GM12878 (cell line): ENCODE measurements around the gene TACC2. TPM values are rescaled to one million over a fixed set of nuclear protein-coding genes. Genes with fewer than 3 reads are reported as not detected.

Experiments
- ATAC-seq: fragments of 200-7000 bp; cut with Tn5 transposase; 3 replicates; pipeline ENCODE4 v1.9.1; 2020; ENCODE audit warnings: mild to moderate bottlenecking, moderate library complexity
- BruUV-seq: library from RNA; stranded (reverse); fragments of 400-500 nt; replicated peaks from 2 replicates; lab custom pipeline; 2021; lab: Mats Ljungman, UMichigan
- CTCF ChIA-PET: fragments of 300-600 bp; sonication (Branson Sonifier 250); formaldehyde crosslinking; extraction: SDS; loops from one replicate; lab custom pipeline; 2021; ENCODE audit warnings: inconsistent platforms; lab: Yijun Ruan, JAX
- POLR2A ChIA-PET: fragments of 350-600 bp; formaldehyde crosslinking; extraction: SDS; loops from one replicate; lab custom pipeline; 2021; ENCODE audit warnings: inconsistent platforms; lab: Charles Lee
- RAD21 ChIA-PET: fragments of 300-600 bp; sonication (Branson Sonifier 250); formaldehyde crosslinking; loops from one replicate; lab custom pipeline; 2023; ENCODE audit warnings: antibody characterized with exemption; ENCODE audit not compliant: unreplicated experiment; lab: Charles Lee
- SMC1A ChIA-PET: fragments of 300-600 bp; sonication (Branson Sonifier 250); formaldehyde crosslinking; loops from one replicate; lab custom pipeline; 2023; ENCODE audit not compliant: unreplicated experiment, uncharacterized antibody; lab: Charles Lee
- DNase-seq: peaks from one replicate; pipeline ENCODE4 v3.0.0-alpha.2; 2011; ENCODE audit warnings: low read depth, low spot score
- FAIRE-seq: peaks from 3 replicates; lab custom pipeline; 2011; peaks lifted over from hg19 to GRCh38; lab: Jason Lieb, UNC
- H2AFZ ChIP-seq: 2 replicates; pipeline ENCODE4 v1.6.0; 2011; ENCODE audit warnings: low read depth, low read length, control low read depth; ENCODE audit not compliant: control insufficient read depth
- H3K27ac ChIP-seq: 2 replicates; pipeline ENCODE4 v1.5.1; 2011; ENCODE audit warnings: control low read depth; ENCODE audit not compliant: control insufficient read depth, insufficient read depth
- H3K27me3 ChIP-seq, 2 experiments: replicated peaks in 1 of 2; 2 replicates each; pipeline versions ENCODE4 v1.6.0 to v1.6.1; 2011; ENCODE audit warnings: low read length in 1 of 2; ENCODE audit not compliant: control insufficient read depth in 2 of 2, insufficient read depth in 2 of 2
- H3K36me3 ChIP-seq, 2 experiments: 2 replicates each; pipeline ENCODE4 v1.5.1; 2011; ENCODE audit warnings: low read length in 1 of 2; ENCODE audit not compliant: control insufficient read depth in 2 of 2, insufficient read depth in 2 of 2
- H3K4me1 ChIP-seq: 2 replicates; pipeline ENCODE4 v1.6.1; 2011; ENCODE audit warnings: mild to moderate bottlenecking, low read length, moderate library complexity, mixed read lengths; ENCODE audit not compliant: control insufficient read depth, insufficient read depth
- H3K4me2 ChIP-seq: 2 replicates; pipeline ENCODE4 v1.6.0; 2011; ENCODE audit warnings: control low read depth; ENCODE audit not compliant: control insufficient read depth, insufficient read depth
- H3K4me3 ChIP-seq: fragments of 200-600 bp; sonication (generic); 2 replicates; pipeline ENCODE4 v1.5.1; 2016
- H3K79me2 ChIP-seq: 2 replicates; pipeline ENCODE4 v1.6.0; 2011; ENCODE audit warnings: low read length; ENCODE audit not compliant: control insufficient read depth, insufficient read depth
- H3K9ac ChIP-seq: 2 replicates; pipeline ENCODE4 v1.8.0; 2011; ENCODE audit warnings: low read length, control low read depth, mixed read lengths; ENCODE audit not compliant: control insufficient read depth, insufficient read depth
- H3K9me3 ChIP-seq: replicated peaks from 3 replicates; pipeline ENCODE4 v1.5.1; 2011; ENCODE audit warnings: mild to moderate bottlenecking, low read length; ENCODE audit not compliant: control insufficient read depth, insufficient read depth
- H4K20me1 ChIP-seq: 2 replicates; pipeline ENCODE4 v1.6.0; 2011; ENCODE audit not compliant: control insufficient read depth, insufficient read depth
- BCL11A ChIP-seq: IDR thresholded peaks from 2 replicates; pipeline ENCODE4 v1.6.1; 2011; ENCODE audit warnings: low read depth, low read length
- BCLAF1 ChIP-seq: fragments of 450-650 bp; IDR thresholded peaks from 2 replicates; pipeline ENCODE4 v1.6.1; 2017; ENCODE audit warnings: antibody characterized with exemption, mild to moderate bottlenecking, moderate library complexity
- CHD4 ChIP-seq: fragments of 200-600 bp; sonication (generic); IDR thresholded peaks from 2 replicates; pipeline ENCODE4 v1.6.1; 2016; ENCODE audit warnings: mild to moderate bottlenecking
- FOXM1 ChIP-seq: IDR thresholded peaks from 2 replicates; pipeline ENCODE4 v1.6.1; 2012; ENCODE audit warnings: low read depth, mild to moderate bottlenecking, inconsistent platforms, low read length, moderate library complexity
- GABPA ChIP-seq: IDR thresholded peaks from 2 replicates; pipeline ENCODE4 v1.6.1; 2014; ENCODE audit warnings: antibody characterized with exemption, low read depth, mild to moderate bottlenecking, inconsistent platforms
- IRF4 ChIP-seq: IDR thresholded peaks from 2 replicates; pipeline ENCODE4 v1.6.1; 2011; ENCODE audit warnings: low read depth, low read length
- NRF1 ChIP-seq: conservative IDR thresholded peaks from 2 replicates; pipeline ENCODE4 v1.6.1; 2011; ENCODE audit warnings: mild to moderate bottlenecking, low read depth, low read length, improper control_type of control experiment
- USF2 ChIP-seq: IDR thresholded peaks from 2 replicates; pipeline ENCODE4 v1.6.1; 2011; ENCODE audit warnings: low read depth, low read length, improper control_type of control experiment, borderline replicate concordance
- ZNF622 ChIP-seq: fragments of 450-650 bp; IDR thresholded peaks from 2 replicates; pipeline ENCODE4 v1.6.1; 2017; ENCODE audit warnings: mild to moderate bottlenecking, inconsistent platforms
- ZNF687 ChIP-seq: fragments of 450-650 bp; IDR thresholded peaks from 2 replicates; pipeline ENCODE4 v1.6.1; 2017; ENCODE audit warnings: mild to moderate bottlenecking, moderate library complexity
- ZSCAN29 ChIP-seq: fragments of 450-650 bp; IDR thresholded peaks from 2 replicates; pipeline ENCODE4 v1.6.1; 2017; ENCODE audit warnings: mild to moderate bottlenecking, moderate library complexity
- WGBS: methylation state at CpG from one replicate; pipeline ENCODE4 v1.1.6; 2016; ENCODE audit warnings: low lambda C conversion rate; ENCODE audit not compliant: insufficient replicate concordance, insufficient coverage; ENCODE audit errors: missing lambda C conversion rate; 5-methylcytosine and 5-hydroxymethylcytosine counted together
- in situ Hi-C: fragments of 300-500 bp; cut with MboI; formaldehyde crosslinking; loops from 9 replicates; pipeline ENCODE4 v1.14.3; 2018; ENCODE audit warnings: mixed read lengths
- intact Hi-C: fragments of 100-400 bp; cut with micrococcal nuclease; formaldehyde crosslinking; loops from one replicate; pipeline ENCODE4 v1.14.2; 2022; ENCODE audit not compliant: unreplicated experiment
- polyA plus RNA-seq, 11 experiments: library from polyadenylated mRNA; depleted of rRNA in 4 of 11; unstranded in 6 of 11; stranded (reverse) in 5 of 11; fragments of >200 nt; fragmentation: Nextera tagmentation in 4 of 11; fragmentation: Illumina TruSeq in 1 of 11; extraction: Ambion mirVana in 4 of 11; extraction: Trizol in 1 of 11; gene quantifications; 1 replicate in 1 of 11; 2 replicates in 10 of 11; pipeline versions ENCODE4 v1.2.1 to v1.2.3, GENCODE V29; 2011 to 2016; ENCODE audit warnings: inconsistent platforms in 2 of 11, missing spikeins in 2 of 11, low read depth in 1 of 11
- total RNA-seq, 4 experiments: library from RNA; depleted of rRNA in 3 of 4; stranded (reverse); fragments of >200 nt in 3 of 4; fragmentation: Illumina TruSeq in 1 of 4; extraction: Trizol in 1 of 4; gene quantifications; 2 replicates each; pipeline versions ENCODE4 v1.2.1 to v1.2.3, GENCODE V29; 2013 to 2021

TACC2 gene
- total and polyA plus RNA-seq, 10 of the 15 experiments (the other 5 are each of a cell fraction or from before 2014, with no cell fraction given), result 0.07 to 0.64 (median 0.13) TPM; not detected in 5

- RAD21 ChIA-PET, result interaction anchor here (0.7 kb wide), 1 partner anchor 34 kb away, joined by 3 read pairs; no protein-coding TSS in a partner anchor
- 21% methylated on average over 5 of the region's 5 CpGs for WGBS
Observed at GRCh38 chr10:122271076-122271475, 282.1 kb downstream of the TACC2 start, which contains the start of gene BTBD16. TSS of gene BTBD16 (plus strand) at chr10:122271296. CDS start at chr10:122275082, 3,786 bp downstream.

More at GRCh38 chr10:122271076-122271475, 282.1 kb downstream of the TACC2 start, which contains the start of gene BTBD16:
- H3K4me2 ChIP-seq, result no peak within 1 kb of the TSS
- DNase-seq (no peak), FAIRE-seq (no peak), ATAC-seq (no peak)
- no peaks in the 10 kb centered on the region for H4K20me1 ChIP-seq
- H3K9me3 ChIP-seq, result no peaks in the 10 kb centered on the region
- in situ Hi-C loops (no loop called here), intact Hi-C loops (no loop called here)
- no peak within 1 kb of the TSS for H3K4me3 ChIP-seq
- BruUV-seq, result no TSS peak
- H3K27ac ChIP-seq, result no peak within 1 kb of the TSS
- ChIA-PET SMC1A (interaction anchor here (0.6 to 1.4 kb wide), 2 partner anchors 165 to 784 kb away, joined by 3 to 4 read pairs; no protein-coding TSS in a partner anchor), CTCF (interaction anchor here (0.6 to 6.5 kb wide), 5 partner anchors 15 to 378 kb away, joined by 3 to 42 read pairs (median 3); no protein-coding TSS in a partner anchor), POLR2A (no interaction called here)
- TF ChIP-seq NRF1 (no peak), ZNF622 (no peak), USF2 (no peak), IRF4 (no peak), BCLAF1 (no peak), FOXM1 (no peak), GABPA (no peak), CHD4 (no peak), ZSCAN29 (no peak), BCL11A (no peak), ZNF687 (no peak)
- no peak within 1 kb of the TSS for H3K9ac ChIP-seq
- no peaks in the 10 kb centered on the region for H3K36me3 ChIP-seq
- H3K79me2 ChIP-seq, result no peaks in the 10 kb centered on the region
- H3K4me1 ChIP-seq, result no peaks in the 10 kb centered on the region
- no peak within 1 kb of the TSS for H2AFZ ChIP-seq
- no peaks in the 10 kb centered on the region for H3K27me3 ChIP-seq
